Common myeloid progenitor, CD34-positive (primary cell): ENCODE data around the gene STK32C.
"Not testable (repeated sequence)": the region's sequence is repeated elsewhere in the genome, so short reads cannot be mapped to it uniquely, and the experiment has no call there.

ENCODE experiments used
- CTCF ChIA-PET: fragments of 350-600 bp; sonication (Branson Sonifier 250); formaldehyde crosslinking; loops from one replicate; lab custom pipeline; 2021; ENCODE audit warnings: antibody characterized with exemption; lab: Charles Lee
- POLR2A ChIA-PET: fragments of 350-600 bp; sonication (Branson Sonifier 250); formaldehyde crosslinking; loops from one replicate; lab custom pipeline; 2021; ENCODE audit warnings: antibody characterized with exemption; lab: Charles Lee
- DNase-seq, 3 donors: peaks; one replicate each; pipeline versions ENCODE4 v3.0.0 to v3.0.0-alpha.2; 2013
- H3K27ac ChIP-seq, 2 experiments: 1 replicate in 1 of 2; 2 replicates in 1 of 2; pipeline ENCODE4 v1.7.0; 2013; ENCODE audit warnings: inconsistent platforms in 2 of 2, low read length in 2 of 2, mild to moderate bottlenecking in 2 of 2, low read depth in 1 of 2, moderate library complexity in 1 of 2; ENCODE audit not compliant: severe bottlenecking in 2 of 2, insufficient read depth in 1 of 2, poor library complexity in 1 of 2
- H3K27me3 ChIP-seq, 5 experiments: replicated peaks in 2 of 5; 1 replicate in 3 of 5; 2 replicates in 2 of 5; pipeline versions ENCODE4 v1.6.1 to v1.7.0; 2013; ENCODE audit warnings: low read length in 4 of 5, mild to moderate bottlenecking in 2 of 5, moderate library complexity in 2 of 5, inconsistent platforms in 1 of 5; ENCODE audit not compliant: insufficient read depth in 5 of 5, control insufficient read depth in 4 of 5
- H3K36me3 ChIP-seq, 4 experiments: 1 replicate in 2 of 4; 2 replicates in 2 of 4; pipeline versions ENCODE4 v1.6.1 to v1.7.0; 2013; ENCODE audit warnings: low read length in 3 of 4, control low read depth in 1 of 4, mild to moderate bottlenecking in 1 of 4; ENCODE audit not compliant: control insufficient read depth in 4 of 4, insufficient read depth in 4 of 4
- H3K4me1 ChIP-seq, 4 experiments: 1 replicate in 3 of 4; 2 replicates in 1 of 4; pipeline versions ENCODE4 v1.6.1 to v1.7.1; 2013; ENCODE audit warnings: low read length in 3 of 4, mild to moderate bottlenecking in 3 of 4, control low read depth in 1 of 4, inconsistent platforms in 1 of 4, moderate library complexity in 1 of 4; ENCODE audit not compliant: control insufficient read depth in 4 of 4, insufficient read depth in 4 of 4; ENCODE audit errors: control extremely low read depth in 1 of 4
- H3K4me3 ChIP-seq, 7 experiments: 1 replicate in 4 of 7; 2 replicates in 3 of 7; pipeline versions ENCODE4 v1.5.1 to v1.7.0; 2013; ENCODE audit warnings: mild to moderate bottlenecking in 7 of 7, low read length in 6 of 7, moderate library complexity in 6 of 7, inconsistent platforms in 2 of 7, low read depth in 2 of 7, control low read depth in 1 of 7; ENCODE audit not compliant: insufficient read depth in 4 of 7, control insufficient read depth in 1 of 7; ENCODE audit errors: extremely low read depth in 1 of 7
- H3K9me3 ChIP-seq, 5 experiments: 1 replicate in 4 of 5; 2 replicates in 1 of 5; pipeline versions ENCODE4 v1.6.1 to v1.7.1; 2013; ENCODE audit warnings: low read length in 4 of 5, mild to moderate bottlenecking in 2 of 5, inconsistent platforms in 1 of 5, low read depth in 1 of 5, moderate library complexity in 1 of 5; ENCODE audit not compliant: control insufficient read depth in 4 of 5, insufficient read depth in 2 of 5; ENCODE audit errors: control extremely low read depth in 1 of 5
- WGBS: methylation state at CpG from one replicate; pipeline ENCODE4 v1.1.5; 2013; ENCODE audit not compliant: insufficient coverage; 5-methylcytosine and 5-hydroxymethylcytosine counted together

The STK32C gene

GRCh38 chr10:132298038-132298881, 9.5 kb downstream of the STK32C start:
- peaks cover 5 to 21% (median 14%) of the 10 kb centered on the region in 4 experiments for H3K4me1 ChIP-seq
- 86% methylated on average over 20 of the region's 28 CpGs for WGBS
- no peaks in the 10 kb centered on the region for H3K9me3 ChIP-seq
- DNase-seq, result no peak
- H3K27me3 ChIP-seq, result no peaks in the 10 kb centered on the region
- no peak overlapping the region for H3K27ac ChIP-seq
- ChIA-PET CTCF (interaction anchor here (1.5 to 1.7 kb wide), 2 partner anchors 53 to 55 kb away, joined by 4 read pairs; no protein-coding TSS in a partner anchor), POLR2A (no interaction called here)
- H3K4me3 ChIP-seq, result no peak overlapping the region
- no peaks in the 10 kb centered on the region for H3K36me3 ChIP-seq

GRCh38 chr10:132297526-132297925, 10.2 kb downstream of the STK32C start:
- DNase-seq, result peak in 2 of 3 donors; percentile 17 to 19
- peaks cover 5 to 21% (median 14%) of the 10 kb centered on the region in 4 experiments for H3K4me1 ChIP-seq
- H3K27me3 ChIP-seq, result no peaks in the 10 kb centered on the region
- H3K36me3 ChIP-seq, result no peaks in the 10 kb centered on the region
- ChIA-PET POLR2A (no interaction called here), CTCF (interaction anchor here (1.1 to 1.7 kb wide), 2 partner anchors 24 to 56 kb away, joined by 3 to 4 read pairs; no protein-coding TSS in a partner anchor)
- no peak overlapping the region for H3K27ac ChIP-seq
- H3K4me3 ChIP-seq, result no peak overlapping the region
- no peaks in the 10 kb centered on the region for H3K9me3 ChIP-seq
- WGBS, result 63% methylated on average over 9 of the region's 9 CpGs

- peak; percentile 30 to 84 (median 75) for DNase-seq
- ChIA-PET POLR2A (no interaction called here), CTCF (interaction anchor here (1.1 kb wide), 1 partner anchor 25 kb away, joined by 3 read pairs; no protein-coding TSS in a partner anchor)
- Histone ChIP-seq H3K9me3 (no peaks in the 10 kb centered on the region), H3K4me1 (peaks cover 5 to 21% (median 14%) of the 10 kb centered on the region in 4 experiments), H3K27me3 (no peaks in the 10 kb centered on the region), H3K27ac (no peak overlapping the region), H3K36me3 (no peaks in the 10 kb centered on the region), H3K4me3 (peak overlapping the region in 2 of 7 experiments; percentile 11 to 14)
- WGBS, result 45% methylated on average over 25 of the region's 28 CpGs
Observed at GRCh38 chr10:132296666-132297443, 10.9 kb downstream of the STK32C start.

GRCh38 chr10:132295481-132295880, 12.3 kb downstream of the STK32C start:
- H3K27ac ChIP-seq, H3K9me3 ChIP-seq, H3K36me3 ChIP-seq, H3K4me3 ChIP-seq, H3K27me3 ChIP-seq, POLR2A ChIA-PET, DNase-seq: not testable (repeated sequence)
- CTCF ChIA-PET, result interaction anchor here (1.2 kb wide), 1 partner anchor 72 kb away, joined by 3 read pairs; no protein-coding TSS in a partner anchor
- peaks cover 5 to 21% (median 14%) of the 10 kb centered on the region in 4 experiments for H3K4me1 ChIP-seq
- 96% methylated on average over 20 of the region's 23 CpGs for WGBS

- peaks cover 0 to 3% (median 0%) of the 10 kb centered on the region in 5 experiments for H3K9me3 ChIP-seq
- H3K27ac ChIP-seq, result no peak overlapping the region
- H3K27me3 ChIP-seq, result no peaks in the 10 kb centered on the region
- POLR2A ChIA-PET, result no interaction called here
- CTCF ChIA-PET, result interaction anchor here (1.2 kb wide), 1 partner anchor 71 kb away, joined by 3 read pairs; no protein-coding TSS in a partner anchor
- no peak overlapping the region for H3K4me3 ChIP-seq
- H3K36me3 ChIP-seq, result no peaks in the 10 kb centered on the region
- H3K4me1 ChIP-seq, result peaks cover 5 to 21% (median 14%) of the 10 kb centered on the region in 4 experiments
- 85% methylated on average over 23 of the region's 23 CpGs for WGBS
- peak in 2 of 3 donors; percentile 10 to 17 for DNase-seq
Observed at GRCh38 chr10:132294561-132295318, 13.0 kb downstream of the STK32C start.

- POLR2A ChIA-PET, result no interaction called here
- H3K4me3 ChIP-seq, result no peak overlapping the region
- 96% methylated on average over 25 of the region's 25 CpGs for WGBS
- CTCF ChIA-PET, result no interaction called here
- H3K27me3 ChIP-seq, result no peaks in the 10 kb centered on the region
- DNase-seq, result no peak
- H3K36me3 ChIP-seq, result no peaks in the 10 kb centered on the region
- no peak overlapping the region for H3K27ac ChIP-seq
- H3K9me3 ChIP-seq, result peaks cover 0 to 6% (median 3%) of the 10 kb centered on the region in 5 experiments
- peaks cover 5 to 21% (median 14%) of the 10 kb centered on the region in 4 experiments for H3K4me1 ChIP-seq
Observed at GRCh38 chr10:132293813-132294520, 13.8 kb downstream of the STK32C start.
